ENCODE measurements around the gene FYB2.

FYB2 gene

DNA sequence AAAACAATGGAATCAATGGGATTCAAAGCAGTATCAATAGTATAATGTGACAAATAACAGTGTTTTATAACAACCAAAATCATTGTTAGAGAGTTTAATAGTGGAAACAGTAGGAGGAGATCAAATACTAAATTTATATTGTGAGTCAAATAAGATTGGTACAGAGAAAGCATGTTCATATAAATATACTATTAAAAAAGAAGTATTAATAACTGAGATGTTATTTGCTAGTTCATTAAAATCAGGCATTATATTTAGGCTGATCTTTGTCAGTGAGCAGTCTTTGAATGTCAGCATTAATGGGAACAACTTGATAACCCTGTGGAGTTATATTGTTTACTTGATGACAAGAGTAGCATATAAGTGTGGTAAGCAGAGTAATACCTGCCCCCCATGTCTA is 143.4 kb downstream of the FYB2 start:
- DNase-seq (ENCODE audit: extremely low spot score) = no peak
- TF ChIP-seq PKNOX1 (IDR thresholded peaks at IDR 0.05) (no peak), ELF4 (IDR thresholded peaks at IDR 0.05) (no peak), L3MBTL2 (conservative IDR thresholded peaks at IDR 0.05) (no peak), NFRKB (IDR thresholded peaks at IDR 0.05) (no peak), HDGF (IDR thresholded peaks at IDR 0.05; ENCODE audit: borderline replicate concordance) (no peak), FOXA1 (IDR thresholded peaks at IDR 0.05) (no peak)
- POLR2A ChIA-PET = no interaction called here
- CTCF ChIA-PET = no interaction called here

GRCh38 chr1:56672579-56672978 is 146.6 kb downstream of the FYB2 start:
- no peak for DNase-seq (ENCODE audit: extremely low spot score)
- ChIA-PET POLR2A (no interaction called here), CTCF (no interaction called here)
- TF ChIP-seq CTBP1 (IDR thresholded peaks at IDR 0.05; ENCODE audit: borderline replicate concordance) = no peak
- no peak for TF ChIP-seq ZNF384 (IDR thresholded peaks at IDR 0.05)
- TF ChIP-seq NFRKB (IDR thresholded peaks at IDR 0.05) = no peak
- no peak for TF ChIP-seq FOXM1 (IDR thresholded peaks at IDR 0.05; ENCODE audit: borderline replicate concordance)

DNA sequence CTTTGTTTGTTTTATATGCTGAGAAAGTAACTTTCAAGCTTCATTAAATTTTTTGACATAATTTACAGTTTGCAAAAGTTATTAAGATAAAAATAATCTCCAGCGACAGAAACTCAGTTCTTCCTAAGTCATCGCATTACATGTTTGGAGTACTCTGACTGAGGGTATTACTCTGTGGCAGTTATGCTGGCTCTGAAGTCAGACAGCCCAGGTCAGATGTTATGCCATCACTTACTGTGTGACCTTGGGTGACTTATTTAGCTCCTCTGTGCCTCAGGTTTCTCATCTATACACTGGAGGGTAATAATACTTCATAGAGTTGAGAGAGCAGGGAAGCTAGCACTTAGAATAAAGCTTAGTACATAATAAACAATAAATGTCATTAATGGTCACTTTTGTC is 147.7 kb downstream of the FYB2 start:
- no peak for TF ChIP-seq PKNOX1 (IDR thresholded peaks at IDR 0.05)
- no peak for TF ChIP-seq L3MBTL2 (conservative IDR thresholded peaks at IDR 0.05)
- no peak for TF ChIP-seq FOXK2 (IDR thresholded peaks at IDR 0.05)
- TF ChIP-seq FOXA1 (IDR thresholded peaks at IDR 0.05) = no peak
- no peak for TF ChIP-seq LEF1 (IDR thresholded peaks at IDR 0.05; ENCODE audit: borderline replicate concordance)
- no peak for TF ChIP-seq NFRKB (IDR thresholded peaks at IDR 0.05)
- TF ChIP-seq ARNT (IDR thresholded peaks at IDR 0.05) = no peak
- no peak for TF ChIP-seq SUZ12 (IDR thresholded peaks at IDR 0.05)
- no peak for TF ChIP-seq BHLHE40 (IDR thresholded peaks at IDR 0.05; ENCODE audit: borderline replicate concordance)
- no peak for DNase-seq (ENCODE audit: extremely low spot score)
- ChIA-PET CTCF (no interaction called here), POLR2A (no interaction called here)

DNA sequence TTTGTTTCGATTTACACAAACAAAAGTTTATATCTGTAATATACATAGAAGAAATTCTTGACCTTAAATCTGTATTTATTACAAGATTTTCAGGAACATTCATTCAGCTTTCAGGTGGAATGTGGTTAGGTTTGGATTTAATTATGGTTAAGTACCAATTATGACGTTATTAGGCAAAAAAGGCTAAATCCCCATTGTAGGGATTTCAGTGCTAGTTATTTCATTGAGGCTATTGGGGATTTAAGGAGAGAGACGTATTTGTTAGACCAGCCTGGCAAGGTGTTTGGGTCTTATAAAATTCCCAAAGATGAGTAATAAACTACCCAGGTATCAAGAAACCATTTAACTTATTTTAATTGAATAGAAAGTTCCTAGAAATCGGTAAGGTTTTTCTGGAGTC is 148.1 kb downstream of the FYB2 start:
- TF ChIP-seq PKNOX1 (IDR thresholded peaks at IDR 0.05) (no peak), TARDBP (IDR thresholded peaks at IDR 0.05) (no peak), FOXM1 (IDR thresholded peaks at IDR 0.05; ENCODE audit: borderline replicate concordance) (no peak), ARNT (IDR thresholded peaks at IDR 0.05) (no peak), L3MBTL2 (conservative IDR thresholded peaks at IDR 0.05) (no peak), HDGF (IDR thresholded peaks at IDR 0.05; ENCODE audit: borderline replicate concordance) (no peak), FOXK2 (IDR thresholded peaks at IDR 0.05) (no peak), LEF1 (IDR thresholded peaks at IDR 0.05; ENCODE audit: borderline replicate concordance) (no peak), ZNF384 (IDR thresholded peaks at IDR 0.05) (no peak), SUZ12 (IDR thresholded peaks at IDR 0.05) (no peak), NFRKB (IDR thresholded peaks at IDR 0.05) (no peak), CTBP1 (IDR thresholded peaks at IDR 0.05; ENCODE audit: borderline replicate concordance) (no peak), ELF4 (IDR thresholded peaks at IDR 0.05) (no peak), BHLHE40 (IDR thresholded peaks at IDR 0.05; ENCODE audit: borderline replicate concordance) (no peak)
- POLR2A ChIA-PET = no interaction called here
- DNase-seq (ENCODE audit: extremely low spot score) = no peak
- CTCF ChIA-PET = no interaction called here

DNA sequence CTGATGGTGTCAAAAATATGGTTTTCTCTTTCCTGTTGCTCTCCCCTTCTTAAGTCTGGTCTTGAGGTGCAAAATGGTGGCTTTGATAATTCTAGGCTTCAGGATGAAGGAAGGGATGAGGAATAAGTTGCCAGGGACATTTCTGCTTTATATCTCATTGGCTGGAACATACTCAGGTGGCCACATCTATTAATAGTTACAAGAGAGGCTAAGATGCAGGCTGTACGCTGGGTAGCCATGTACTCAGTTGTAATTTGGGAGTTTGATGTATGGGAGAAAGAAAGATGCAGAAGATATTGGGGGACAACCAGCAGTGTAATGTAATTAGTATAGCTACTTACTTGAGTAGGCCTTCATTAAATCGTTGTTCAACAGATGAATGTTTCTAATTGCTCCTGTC is 148.9 kb downstream of the FYB2 start:
- ChIA-PET CTCF (no interaction called here), POLR2A (no interaction called here)
- TF ChIP-seq CTBP1 (IDR thresholded peaks at IDR 0.05; ENCODE audit: borderline replicate concordance) (no peak), ARNT (IDR thresholded peaks at IDR 0.05) (no peak), LEF1 (IDR thresholded peaks at IDR 0.05; ENCODE audit: borderline replicate concordance) (no peak), HDGF (IDR thresholded peaks at IDR 0.05; ENCODE audit: borderline replicate concordance) (no peak), ZNF384 (IDR thresholded peaks at IDR 0.05) (no peak), ELF4 (IDR thresholded peaks at IDR 0.05) (no peak), NFRKB (IDR thresholded peaks at IDR 0.05) (no peak), SUZ12 (IDR thresholded peaks at IDR 0.05) (no peak), PKNOX1 (IDR thresholded peaks at IDR 0.05) (no peak)
- DNase-seq (ENCODE audit: extremely low spot score) = no peak
